NCI-H82 (cell line): Measurements from ENCODE around the gene ADAM23.

Source experiments
- DNase-seq: peaks from one replicate; lab custom pipeline; 2025; lab: John Stamatoyannopoulos, UW

The ADAM23 gene

DNA sequence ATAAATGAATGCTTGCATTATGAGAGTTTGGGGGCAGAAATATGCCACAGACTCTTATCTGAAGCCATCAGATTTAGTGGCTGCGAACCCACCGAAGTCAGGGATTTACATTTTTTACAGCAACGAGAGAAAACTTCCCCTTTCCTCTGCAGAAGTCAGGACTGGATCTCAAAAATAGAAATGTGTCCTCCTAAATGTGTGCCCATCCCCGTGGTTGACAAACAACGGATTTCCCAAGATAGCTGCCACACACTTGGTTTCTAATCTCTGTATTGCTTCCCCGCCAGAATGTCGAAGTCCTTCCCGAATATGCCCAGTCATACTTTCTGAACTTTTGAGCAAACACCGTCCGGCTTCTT lies 879 bp upstream of the ADAM23 start:
- DNase-seq: no peak

DNA sequence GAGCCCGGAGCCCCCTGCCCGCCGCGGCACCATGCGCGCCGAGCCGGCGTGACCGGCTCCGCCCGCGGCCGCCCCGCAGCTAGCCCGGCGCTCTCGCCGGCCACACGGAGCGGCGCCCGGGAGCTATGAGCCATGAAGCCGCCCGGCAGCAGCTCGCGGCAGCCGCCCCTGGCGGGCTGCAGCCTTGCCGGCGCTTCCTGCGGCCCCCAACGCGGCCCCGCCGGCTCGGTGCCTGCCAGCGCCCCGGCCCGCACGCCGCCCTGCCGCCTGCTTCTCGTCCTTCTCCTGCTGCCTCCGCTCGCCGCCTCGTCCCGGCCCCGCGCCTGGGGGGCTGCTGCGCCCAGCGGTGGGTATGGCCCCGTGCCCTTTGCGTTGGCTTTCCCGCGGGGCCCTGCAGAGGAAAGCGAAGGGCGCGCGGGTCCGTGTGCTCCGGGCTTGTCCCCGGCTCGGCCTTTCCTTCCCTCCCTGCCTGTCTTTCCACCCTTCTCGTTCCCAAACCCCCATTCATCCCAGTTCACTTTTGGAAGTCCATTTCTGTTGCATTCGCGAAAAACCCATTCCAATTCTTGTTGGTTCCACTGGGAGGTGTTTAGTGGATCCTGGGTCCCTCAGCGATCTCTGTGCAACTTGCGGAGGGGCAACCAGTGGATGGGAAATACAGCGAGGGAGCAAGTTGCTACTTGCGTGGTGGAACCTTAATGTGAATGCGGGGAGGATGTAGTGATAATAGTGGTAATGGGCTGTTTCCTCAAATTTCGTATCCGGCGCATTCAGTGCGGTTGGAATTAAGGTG lies 599 bp downstream of the ADAM23 start:
- peak; percentile 68 for DNase-seq

DNA sequence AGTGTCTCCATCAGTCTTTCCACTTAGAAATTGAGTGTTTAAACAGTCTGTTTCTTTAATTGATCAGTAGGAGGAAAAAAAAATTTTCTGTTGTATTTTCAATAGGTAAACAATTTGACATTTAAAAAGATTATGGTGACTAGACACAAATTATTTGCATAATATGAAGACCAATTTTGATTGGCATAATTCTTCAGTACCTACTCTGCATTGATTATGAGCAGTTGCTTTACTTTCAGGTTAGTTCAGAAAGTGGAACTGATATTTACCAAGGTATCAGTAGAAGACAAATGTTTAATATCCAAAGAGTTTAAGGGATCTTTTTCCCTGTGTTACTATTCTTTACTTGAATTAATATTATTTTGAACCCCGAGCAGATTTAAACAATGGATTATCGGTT lies 2.6 kb downstream of the ADAM23 start:
- no peak for DNase-seq

DNA sequence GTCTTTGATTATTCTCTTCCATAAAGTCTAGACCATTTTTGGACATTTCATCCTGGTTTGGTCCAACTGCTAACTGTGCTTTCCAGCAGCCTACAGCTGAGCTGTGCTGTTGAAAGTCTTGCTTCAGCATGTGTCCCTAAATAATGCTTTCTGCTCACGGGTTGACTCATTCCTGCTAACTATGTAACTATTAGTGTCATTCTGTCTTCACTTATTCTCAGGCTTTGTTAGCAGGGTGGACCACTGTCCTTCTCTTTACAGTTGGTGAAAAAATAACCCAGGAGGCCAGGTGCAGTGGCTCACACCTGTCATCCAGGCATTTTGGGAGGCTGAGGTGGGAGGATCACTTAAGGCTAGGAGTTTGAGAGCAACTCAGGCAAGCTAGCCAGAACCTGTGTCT lies 8.9 kb downstream of the ADAM23 start:
- DNase-seq: no peak

DNA sequence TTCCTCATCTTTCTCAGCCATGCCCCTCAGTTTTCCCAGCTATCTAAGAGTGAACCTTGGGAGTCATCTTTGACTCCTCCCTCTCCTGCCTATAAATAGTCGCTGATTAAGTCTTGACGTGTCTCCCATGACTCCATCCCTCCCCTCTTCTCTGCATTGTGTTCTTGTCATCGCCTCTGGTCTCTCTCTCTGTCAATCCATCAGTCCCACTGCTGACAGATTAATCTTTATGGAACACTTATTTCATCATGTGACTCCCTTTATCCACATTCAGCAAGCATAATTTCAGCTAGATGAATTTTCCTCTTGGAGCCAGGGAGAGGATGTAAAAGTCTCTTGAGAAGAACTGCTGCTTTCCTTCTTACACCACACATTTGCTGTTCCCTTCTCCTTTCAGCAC lies 9.4 kb downstream of the ADAM23 start:
- no peak for DNase-seq

DNA sequence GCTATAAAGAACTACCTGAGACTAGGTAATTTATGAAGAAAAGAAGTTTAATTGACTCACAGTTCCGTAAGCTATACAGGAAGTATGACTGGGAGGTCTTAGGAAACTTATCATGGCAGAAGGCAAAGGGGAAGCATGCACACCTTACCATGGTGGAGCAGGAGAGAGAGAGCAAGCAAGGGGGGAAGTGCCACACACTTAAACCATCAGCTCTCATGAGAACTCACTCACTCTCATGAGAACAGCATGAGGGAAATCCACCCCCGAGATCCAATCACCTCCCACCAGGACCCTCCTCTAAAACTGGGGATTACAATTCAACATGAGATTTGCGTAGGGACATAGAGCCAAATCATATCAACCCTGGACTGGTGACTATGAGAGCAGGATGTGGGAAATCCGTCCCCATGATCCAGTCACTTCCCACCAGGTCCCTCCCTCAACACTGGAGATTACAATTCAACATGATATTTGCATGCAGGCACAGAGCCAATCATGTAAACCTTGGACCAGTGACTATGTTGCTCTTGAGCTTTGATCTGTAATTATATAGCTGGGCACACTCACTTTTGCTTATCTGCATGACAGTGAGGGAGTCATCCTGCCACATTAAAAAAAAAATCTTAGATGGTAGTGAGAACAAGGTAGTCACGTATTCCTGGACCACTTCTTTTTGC lies 12.9 kb downstream of the ADAM23 start:
- DNase-seq: no peak

DNA sequence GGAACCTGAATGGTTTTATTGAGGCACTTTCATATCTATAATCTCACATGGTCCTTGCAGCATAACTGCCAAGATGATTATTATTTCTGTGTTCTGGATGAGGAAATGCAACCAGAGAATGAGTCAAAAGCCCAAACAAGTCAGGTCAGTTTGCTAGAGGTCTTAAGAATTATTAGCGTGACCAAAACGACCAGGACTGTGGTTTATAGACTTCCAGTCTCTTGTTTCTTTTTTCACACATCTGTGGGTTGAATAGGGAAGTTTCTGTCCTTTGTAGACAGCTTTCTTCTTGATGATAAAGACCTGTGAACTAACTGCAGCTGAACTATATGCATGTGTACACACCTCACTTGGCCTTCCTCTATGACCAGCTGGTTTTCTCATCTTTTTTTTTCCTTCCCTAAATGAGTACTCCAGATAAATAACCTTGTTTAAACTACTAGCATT lies 13.9 kb downstream of the ADAM23 start:
- no peak for DNase-seq

DNA sequence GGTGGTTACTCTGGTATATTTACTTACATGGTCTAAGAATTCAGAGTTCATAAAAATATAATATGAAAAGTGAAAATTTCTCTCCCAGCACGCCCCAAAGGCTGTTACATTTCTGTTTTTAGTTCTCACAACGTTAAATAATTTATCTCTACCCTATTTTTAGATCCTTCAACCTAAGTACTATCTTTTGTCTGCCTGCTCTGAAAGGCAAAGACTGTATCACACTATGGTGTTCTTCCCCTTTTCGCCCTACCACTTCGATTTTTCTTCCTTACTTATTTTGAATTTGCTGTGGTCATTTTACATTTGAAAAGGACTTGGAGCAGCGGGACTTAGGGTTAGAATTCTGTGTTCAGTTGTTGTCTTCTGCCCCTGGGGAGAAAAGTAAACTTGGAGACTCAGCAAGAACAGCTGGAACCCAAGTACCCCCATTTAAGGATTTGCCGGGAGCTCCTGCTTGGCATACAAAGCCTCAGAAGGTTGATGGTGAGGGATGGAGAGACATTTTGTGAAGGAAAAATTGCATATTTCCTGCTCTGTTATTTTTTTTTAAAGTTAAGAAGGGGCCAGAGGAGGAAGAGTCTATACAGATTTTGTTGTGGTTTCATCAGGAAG lies 19.0 kb downstream of the ADAM23 start:
- DNase-seq: no peak

DNA sequence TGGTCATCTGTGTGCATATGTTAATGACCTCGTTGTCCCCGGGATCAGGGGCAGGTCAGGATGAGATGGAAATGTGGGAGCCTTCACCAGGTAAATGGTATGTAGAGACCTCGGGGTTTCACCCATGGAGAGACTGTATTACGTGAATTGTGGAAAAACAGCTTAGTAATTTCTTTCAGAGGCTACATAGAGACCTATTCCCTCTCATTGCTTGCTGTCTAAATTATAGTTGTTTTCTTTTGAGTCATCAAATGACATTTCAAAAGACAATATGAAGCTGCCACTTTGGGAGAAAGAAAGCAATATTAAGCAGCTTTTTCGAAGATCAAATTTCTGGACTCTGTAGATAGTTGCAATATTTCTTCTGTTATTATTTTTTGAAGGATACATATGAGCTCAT lies 20.4 kb downstream of the ADAM23 start:
- no peak for DNase-seq

DNA sequence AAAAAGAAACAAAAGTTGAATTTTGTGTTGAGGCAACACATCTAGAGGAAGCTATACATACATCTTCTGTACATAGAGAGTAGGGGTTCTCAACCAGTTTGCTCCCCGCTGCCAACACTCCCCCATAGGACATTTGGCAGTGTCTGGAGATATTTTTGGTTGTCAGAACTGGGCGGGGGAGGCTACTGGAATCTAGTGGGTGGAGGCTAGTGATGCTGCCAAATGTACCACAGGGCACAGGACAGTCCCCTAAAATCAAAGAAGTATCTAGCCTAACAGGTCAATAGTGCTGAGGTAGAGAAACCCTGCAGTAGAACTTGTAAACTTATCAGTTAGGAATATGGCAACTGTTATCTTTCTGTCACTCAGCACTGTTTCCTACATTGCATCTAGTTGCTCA lies 21.3 kb downstream of the ADAM23 start:
- no peak for DNase-seq

DNA sequence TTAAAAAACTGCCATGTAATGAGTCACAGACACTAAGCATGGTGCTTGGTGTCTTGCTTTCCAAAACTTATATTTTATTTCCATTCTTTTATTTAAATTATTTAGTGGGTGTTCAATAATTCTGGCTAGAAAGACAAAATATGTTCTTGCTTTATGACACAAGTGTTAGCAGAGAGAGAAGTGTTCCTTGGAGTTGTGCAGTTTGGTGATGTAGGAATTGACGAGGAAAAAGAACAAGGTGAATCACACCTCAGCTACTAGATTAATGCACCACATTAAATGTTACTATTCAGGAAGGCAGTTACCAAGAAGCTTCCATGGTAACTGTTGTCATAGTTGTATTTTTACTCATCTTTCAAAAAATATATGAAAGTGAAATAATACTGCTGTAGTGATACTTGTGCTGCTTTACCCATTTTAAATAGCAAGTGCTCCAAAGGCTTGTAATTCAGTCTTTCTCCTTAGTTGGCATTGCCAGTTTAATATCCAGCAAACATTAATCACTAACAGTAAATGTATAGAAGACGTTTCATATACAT lies 28.3 kb downstream of the ADAM23 start:
- DNase-seq: no peak

DNA sequence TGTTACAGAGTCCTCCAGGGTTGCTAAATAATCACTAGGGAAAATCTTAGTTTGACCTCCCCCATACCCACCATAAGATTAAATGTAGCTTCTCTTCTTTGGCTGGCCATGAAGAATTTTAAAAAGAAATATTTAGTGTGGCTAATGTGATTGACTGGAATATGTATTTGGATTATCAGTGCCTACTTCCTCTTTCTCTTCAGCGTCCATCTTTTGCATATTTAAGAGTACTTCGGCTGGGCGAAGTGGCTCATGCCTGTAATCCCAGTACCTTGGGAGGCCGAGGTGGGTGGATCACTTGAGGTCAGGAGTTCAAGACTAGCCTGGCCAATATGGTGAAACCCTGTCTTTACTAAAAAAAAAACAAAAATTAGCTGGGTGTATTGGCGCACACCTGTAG lies 28.8 kb downstream of the ADAM23 start:
- no peak for DNase-seq

DNA sequence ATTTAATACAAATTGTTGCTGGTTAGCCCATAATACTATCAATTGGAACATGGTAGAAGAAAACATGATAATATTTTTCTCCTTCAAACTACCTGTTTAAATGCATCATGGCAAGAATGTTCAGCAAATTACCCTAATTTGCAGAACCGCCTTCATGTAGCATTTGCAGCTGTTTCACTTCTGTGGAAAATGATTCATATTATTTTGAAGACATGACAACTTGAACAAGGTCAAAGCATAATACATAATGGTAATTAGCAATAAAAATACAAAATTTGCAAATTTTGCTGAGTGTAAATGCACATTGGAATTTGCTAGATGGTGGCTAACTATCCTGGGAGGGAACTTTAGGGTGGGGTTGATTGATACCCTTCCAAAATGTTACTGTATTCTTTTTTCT lies 30.8 kb downstream of the ADAM23 start:
- DNase-seq: no peak

DNA sequence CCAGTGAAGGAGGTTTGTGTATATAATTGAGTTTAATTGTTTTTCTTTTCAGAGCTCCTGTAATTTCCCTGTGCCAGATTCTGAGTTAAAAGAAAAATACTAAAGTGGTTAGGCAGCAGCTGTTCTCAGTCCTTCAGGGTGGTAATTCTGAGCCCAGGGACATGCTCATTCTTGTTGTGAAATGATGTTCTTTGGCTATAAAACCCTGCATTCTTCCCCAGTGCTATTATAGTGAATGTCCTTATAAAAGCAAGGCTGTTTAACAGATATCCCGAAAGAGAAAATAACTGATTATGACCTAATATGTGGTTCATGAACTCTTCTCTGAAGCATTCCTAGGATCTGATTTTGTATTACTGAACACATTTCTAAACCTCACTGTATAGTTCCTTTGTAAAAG lies 34.0 kb downstream of the ADAM23 start:
- DNase-seq: no peak

DNA sequence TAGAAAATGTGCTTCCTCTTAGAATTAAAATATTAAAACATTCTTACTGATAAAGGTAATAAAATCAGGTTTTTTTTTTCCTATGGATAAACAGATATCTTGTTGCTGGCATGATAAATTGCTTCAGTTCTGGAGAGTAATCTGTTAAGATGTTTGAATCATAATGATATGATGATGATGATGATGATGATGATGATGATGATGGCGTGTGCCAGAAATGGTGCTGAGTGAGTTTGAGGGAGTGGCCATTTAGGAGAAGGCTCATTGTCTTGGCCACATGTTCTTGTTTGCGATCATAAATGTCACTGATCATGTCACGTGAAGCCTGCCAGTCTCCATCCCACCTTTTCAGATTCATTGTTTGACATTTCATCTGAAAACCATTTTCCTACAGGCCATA lies 35.0 kb downstream of the ADAM23 start:
- no peak for DNase-seq

DNA sequence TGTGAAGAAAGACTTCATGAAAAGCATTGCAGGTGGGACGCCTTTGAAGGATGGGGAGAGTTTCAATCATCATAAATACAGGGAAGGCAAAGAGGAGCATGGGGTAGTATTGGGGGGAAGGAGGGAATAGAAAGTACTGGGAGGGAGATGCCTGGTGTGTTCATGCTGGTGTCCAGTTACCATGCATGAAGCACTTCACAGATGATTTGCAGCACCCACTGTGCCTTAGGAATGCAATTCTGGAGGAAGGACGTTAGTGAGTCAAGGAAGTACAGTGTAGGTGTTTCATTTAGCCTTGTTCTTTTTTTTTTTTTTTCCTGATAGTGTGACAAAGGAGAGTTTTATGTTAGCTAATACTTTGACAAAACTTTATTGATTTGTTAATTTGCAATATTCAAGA lies 36.8 kb downstream of the ADAM23 start:
- no peak for DNase-seq

DNA sequence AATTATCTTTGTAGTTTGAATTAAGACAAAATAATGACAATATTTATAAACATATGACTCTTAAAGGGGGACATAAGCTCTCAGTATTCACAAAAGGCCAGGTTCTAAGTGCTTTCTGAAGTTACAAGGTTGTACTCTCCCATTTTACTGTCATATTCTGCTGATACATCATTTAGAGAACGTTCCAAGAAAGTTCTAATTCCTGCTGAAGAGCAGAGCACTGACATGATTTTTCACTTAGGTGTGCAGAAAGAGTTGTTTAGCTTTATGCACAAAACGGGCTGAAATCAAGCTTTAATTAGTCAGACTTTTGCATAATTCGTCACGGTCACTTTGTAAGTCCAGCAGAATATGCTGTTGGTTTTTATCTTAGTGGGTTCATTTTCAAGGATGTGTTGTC lies 37.3 kb downstream of the ADAM23 start:
- DNase-seq: no peak

DNA sequence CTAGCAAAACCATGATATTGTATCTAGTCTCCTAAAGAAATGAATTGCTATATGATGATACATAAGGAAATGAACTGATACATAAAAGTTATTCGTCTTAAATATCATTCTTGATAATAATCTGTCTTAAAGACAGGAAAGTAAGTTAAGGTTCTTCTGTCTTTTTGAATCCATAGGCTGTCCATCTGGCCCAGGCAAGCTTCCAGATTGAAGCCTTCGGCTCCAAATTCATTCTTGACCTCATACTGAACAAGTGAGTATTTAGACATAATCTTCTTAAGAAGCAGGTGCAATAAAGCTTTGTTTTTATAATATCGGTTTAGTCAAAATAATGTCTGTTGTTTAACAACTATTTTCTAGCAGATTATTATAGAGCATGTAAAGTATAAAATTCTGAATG lies 37.7 kb downstream of the ADAM23 start:
- peak; percentile 69 for DNase-seq

DNA sequence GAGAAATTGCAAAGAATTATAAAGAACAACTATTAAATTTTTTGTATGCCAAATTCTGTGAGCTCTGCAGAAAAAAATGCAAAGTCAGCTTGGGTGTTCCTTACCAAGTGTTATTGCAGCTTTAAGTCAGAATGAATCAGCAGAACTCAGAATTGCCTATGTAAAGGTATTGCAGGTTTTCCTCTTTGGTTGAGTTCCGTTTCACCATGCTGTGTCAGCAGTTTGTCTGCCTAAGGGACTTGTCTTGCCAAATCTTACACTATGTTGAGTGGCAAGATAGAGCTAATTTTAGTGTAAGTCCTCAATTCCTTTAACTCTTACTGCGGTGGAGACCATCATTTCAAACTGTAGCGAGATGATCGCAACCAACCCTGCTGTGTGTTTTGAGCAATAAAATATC lies 38.8 kb downstream of the ADAM23 start:
- DNase-seq: no peak

DNA sequence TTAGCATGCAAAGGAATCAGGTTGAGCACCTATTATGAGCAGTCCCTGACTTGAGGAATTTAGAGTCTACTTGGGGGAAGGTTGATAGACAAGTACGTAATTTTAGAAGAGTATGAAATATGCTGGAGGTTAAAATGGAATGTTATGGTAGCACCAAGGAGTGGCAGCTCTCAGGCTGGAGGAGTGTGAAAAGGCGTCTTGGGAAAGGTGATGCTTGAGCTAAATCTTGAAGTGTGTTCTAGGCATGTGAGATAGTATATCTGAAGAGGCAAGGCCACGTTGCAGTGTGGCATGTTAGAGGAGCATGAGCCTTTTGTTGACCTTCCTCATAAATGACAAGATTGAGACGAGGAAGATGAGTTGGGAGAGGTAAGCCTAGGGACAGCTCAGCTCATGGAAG lies 39.3 kb downstream of the ADAM23 start:
- DNase-seq: no peak

DNA sequence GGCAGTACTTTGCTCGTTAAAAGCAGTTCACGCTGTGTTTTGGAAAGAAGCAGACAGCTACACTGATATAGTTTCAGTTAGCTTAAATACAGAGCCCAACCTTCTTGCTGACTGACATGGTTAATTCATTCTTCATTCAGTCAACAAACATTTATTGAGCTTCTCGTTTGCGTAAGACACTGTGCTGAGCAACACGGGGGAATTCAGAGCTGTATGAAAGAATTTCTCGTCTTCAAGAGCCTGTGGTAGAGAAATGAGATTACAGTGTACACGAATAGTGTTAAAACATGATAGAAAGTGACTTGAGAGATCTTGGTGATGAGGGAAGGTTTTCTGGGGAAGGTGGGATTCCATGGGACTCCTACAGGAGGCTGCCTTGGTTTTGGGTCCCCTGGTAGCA lies 44.7 kb downstream of the ADAM23 start:
- no peak for DNase-seq

DNA sequence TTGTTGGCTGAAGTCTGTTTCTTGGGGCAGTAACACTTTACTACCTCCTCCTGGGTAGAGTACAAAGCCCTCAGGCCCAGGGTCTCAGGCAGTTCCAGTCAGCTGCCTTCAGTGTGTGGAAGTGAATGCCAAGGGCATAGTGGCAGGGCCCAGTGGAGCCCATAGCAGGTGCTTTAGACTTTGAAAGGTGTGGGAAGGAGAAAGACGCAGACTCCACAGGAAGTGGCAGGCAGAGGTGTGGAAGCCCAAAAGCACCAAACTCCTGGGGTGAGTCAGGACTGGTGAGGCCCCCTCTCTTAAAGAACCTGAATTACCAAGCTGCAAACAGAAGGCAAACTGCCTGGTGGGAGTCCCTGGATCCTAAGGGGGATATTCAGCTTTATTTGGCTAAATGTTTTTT lies 45.3 kb downstream of the ADAM23 start:
- DNase-seq: no peak

DNA sequence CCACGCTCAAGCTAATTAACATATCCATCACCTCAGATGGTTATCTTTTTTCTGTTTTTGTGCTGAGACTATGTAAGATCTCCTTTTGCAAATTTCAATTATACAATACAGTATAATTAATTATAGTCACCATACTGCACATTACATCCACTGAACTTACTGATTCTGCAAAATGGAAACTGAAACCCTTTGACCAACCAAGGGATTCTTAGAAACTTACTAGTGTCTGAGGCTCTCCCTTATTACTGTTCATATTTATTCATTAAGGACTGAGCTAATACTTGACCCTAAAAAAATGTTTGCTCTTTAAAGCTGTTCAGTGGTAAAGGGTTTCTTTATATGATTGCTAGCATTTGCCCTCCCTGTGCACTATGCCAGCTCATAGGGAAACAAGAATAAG lies 50.7 kb downstream of the ADAM23 start:
- no peak for DNase-seq
